GM06990 (cell line): ENCODE measurements around the gene CTNNB1.

Experiments
- DNase-seq: peaks from one replicate; pipeline ENCODE4 v3.0.0-alpha.2; 2011; ENCODE audit not compliant: insufficient read length; ENCODE audit errors: extremely low read depth
- H3K27me3 ChIP-seq: replicated peaks from 2 replicates; pipeline ENCODE4 v1.6.0; 2011; ENCODE audit warnings: low read length; ENCODE audit not compliant: control insufficient read depth, insufficient read depth
- H3K36me3 ChIP-seq: 2 replicates; pipeline ENCODE4 v1.5.1; 2011; ENCODE audit warnings: low read length; ENCODE audit not compliant: control insufficient read depth, insufficient read depth
- H3K4me3 ChIP-seq: replicated peaks from 2 replicates; pipeline ENCODE4 v1.5.1; 2011; ENCODE audit warnings: low read depth, mild to moderate bottlenecking, control low read depth, low read length
- TF ChIP-seq, protein P1 (sequence below): IDR thresholded peaks from 2 replicates; pipeline ENCODE4 v1.5.1; 2011; ENCODE audit warnings: low read length, control low read depth, mild to moderate bottlenecking, inconsistent platforms; ENCODE audit not compliant: insufficient read depth, poor library complexity, severe bottlenecking

Gene CTNNB1

DNA sequence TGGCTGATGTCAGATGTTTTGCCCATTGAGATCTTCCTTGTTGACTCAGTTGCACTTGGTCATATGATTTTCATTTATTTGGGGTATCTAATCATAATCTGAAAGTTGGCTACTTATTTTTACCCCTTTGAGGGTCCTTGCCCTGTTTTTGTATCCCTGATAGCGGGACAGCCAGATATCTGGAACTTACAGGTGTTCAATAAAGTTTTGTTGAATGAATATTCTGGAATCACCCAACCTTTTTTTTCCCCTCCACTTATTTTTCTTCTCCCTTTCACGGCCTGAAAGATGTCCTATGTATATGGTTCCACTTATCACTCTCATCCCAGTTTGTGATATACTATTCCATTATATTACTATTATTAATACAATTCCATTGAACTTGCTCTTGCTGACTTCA is 12.8 kb downstream of the CTNNB1 start:
- TF ChIP-seq, protein P1, sequence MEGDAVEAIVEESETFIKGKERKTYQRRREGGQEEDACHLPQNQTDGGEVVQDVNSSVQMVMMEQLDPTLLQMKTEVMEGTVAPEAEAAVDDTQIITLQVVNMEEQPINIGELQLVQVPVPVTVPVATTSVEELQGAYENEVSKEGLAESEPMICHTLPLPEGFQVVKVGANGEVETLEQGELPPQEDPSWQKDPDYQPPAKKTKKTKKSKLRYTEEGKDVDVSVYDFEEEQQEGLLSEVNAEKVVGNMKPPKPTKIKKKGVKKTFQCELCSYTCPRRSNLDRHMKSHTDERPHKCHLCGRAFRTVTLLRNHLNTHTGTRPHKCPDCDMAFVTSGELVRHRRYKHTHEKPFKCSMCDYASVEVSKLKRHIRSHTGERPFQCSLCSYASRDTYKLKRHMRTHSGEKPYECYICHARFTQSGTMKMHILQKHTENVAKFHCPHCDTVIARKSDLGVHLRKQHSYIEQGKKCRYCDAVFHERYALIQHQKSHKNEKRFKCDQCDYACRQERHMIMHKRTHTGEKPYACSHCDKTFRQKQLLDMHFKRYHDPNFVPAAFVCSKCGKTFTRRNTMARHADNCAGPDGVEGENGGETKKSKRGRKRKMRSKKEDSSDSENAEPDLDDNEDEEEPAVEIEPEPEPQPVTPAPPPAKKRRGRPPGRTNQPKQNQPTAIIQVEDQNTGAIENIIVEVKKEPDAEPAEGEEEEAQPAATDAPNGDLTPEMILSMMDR: no peak
- Histone ChIP-seq H3K36me3 (peaks cover 2% of the 10 kb centered on the region; the same call in 1 of the 2 replicates), H3K27me3 (no peaks in the 10 kb centered on the region), H3K4me3 (no peak overlapping the region)
- no peak for DNase-seq

DNA sequence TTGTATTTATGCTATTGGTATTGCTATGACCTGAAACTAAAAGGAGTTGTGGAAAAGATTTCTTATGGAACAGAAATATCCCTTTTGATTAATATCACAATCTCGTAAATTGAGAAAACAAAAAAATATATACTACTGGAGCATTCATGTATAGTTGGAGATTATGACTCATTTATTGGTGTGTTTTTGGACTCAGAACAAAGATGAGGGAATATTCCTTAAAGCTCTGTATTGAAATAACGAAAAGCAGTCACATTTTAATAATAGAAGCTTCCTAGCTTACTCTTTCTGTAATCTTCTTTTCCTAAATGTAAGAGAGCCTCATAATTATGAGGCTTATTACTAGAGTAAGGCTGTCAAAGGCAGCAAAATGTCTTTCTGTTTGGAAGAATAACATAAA is 14.3 kb downstream of the CTNNB1 start:
- no peaks in the 10 kb centered on the region for H3K27me3 ChIP-seq
- TF ChIP-seq, protein P1: no peak
- H3K4me3 ChIP-seq: no peak overlapping the region
- no peak for DNase-seq
- H3K36me3 ChIP-seq: peaks cover 2% of the 10 kb centered on the region; the same call in 1 of the 2 replicates

DNA sequence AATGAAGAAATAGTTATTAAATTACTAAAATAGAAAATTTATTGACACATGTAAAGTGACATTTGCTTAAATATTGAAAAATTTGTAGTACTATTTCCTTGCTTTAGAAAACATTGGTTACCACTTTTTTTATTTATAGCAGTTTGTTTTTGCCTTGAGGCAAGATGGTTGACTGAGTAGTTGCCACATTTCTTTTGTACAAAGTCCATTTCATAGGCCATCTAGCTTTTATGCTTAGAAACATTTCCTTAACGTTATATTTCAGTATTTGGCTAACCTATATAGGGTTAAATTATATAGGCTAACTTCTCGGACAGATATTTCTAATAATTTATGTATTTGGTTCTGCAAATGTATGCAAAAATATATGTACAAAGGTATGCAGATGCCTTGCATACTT is 17.1 kb downstream of the CTNNB1 start:
- H3K27me3 ChIP-seq: no peaks in the 10 kb centered on the region
- DNase-seq: no peak
- H3K4me3 ChIP-seq: no peak overlapping the region
- TF ChIP-seq, protein P1: no peak
- H3K36me3 ChIP-seq: no peaks in the 10 kb centered on the region

DNA sequence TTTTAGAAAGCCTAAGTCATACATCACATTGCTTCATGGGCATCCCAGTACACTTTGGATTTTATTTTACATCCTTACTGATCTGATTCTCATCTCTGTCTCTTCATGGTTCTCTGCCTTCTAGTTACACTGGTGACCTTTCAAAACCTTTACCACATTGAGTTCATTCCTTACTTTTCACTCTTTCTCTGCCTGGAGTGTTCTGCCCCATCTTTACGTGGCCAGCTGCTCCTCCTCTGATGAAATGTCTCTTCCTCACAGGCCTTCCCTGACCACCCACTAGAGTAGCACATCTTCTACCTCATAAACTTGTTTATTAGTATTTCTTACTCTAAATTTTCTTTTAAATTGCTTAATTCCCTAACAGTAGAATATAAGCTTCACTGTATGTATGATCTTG is 17.7 kb downstream of the CTNNB1 start:
- H3K36me3 ChIP-seq: no peaks in the 10 kb centered on the region
- no peak overlapping the region for H3K4me3 ChIP-seq
- no peak for DNase-seq
- TF ChIP-seq, protein P1: no peak
- no peaks in the 10 kb centered on the region for H3K27me3 ChIP-seq

DNA sequence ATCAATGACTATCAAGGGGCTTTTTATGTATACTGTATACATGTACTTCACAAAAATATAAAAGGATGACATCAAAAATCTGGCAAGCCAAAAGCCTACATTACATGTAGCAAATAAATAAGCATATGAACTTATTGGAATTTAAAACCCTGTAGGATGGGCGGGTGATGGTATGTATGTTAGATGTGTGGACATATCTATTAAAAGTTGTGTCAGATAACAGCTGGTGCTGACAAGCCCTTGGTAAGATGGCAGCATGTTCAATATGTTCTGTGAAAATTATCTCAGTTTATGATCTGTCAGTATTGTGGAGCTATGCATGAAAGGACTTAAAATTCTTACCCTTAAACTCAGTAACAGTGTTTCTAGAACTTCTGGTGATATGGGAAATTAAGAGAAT is 20.1 kb downstream of the CTNNB1 start:
- H3K27me3 ChIP-seq: no peaks in the 10 kb centered on the region
- H3K36me3 ChIP-seq: peaks cover under 1% of the 10 kb centered on the region
- no peak for DNase-seq
- TF ChIP-seq, protein P1: no peak
- H3K4me3 ChIP-seq: no peak overlapping the region

DNA sequence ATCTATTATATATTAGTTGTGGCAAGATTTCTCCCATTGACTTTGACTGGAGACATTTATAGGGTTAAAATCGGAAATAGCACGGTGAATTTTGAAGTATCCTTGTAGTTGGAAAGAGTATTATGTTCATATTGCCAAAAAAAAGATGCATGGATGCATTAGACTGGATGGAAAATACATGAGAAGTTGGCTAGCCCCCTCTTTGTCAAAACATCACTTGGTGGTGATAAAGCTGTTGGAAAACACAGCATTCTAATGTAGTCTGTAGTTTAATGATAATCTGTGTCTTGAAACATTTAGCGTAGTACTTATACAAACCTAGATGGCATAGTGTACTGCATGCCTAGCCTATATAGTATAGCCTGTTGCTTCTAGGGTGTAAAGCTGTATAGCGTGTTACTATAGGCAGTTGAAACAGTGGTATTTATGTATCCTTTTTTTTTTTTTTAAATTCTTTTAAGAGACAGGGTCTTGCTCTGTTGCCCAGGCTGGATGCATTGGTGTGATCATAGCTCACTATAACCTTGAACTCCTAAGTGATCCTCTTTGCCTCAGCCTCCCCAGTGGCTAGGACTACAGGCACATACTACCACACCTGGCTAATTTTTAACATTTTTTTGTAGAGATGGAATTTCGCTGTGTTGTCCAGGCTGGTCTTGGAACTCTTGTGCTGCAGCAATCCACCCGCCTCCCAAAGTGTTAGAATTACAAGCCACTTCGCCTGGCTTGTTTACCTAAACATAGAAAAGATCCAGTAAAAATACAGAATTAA is 21.8 kb downstream of the CTNNB1 start:
- TF ChIP-seq, protein P1: no peak
- no peak for DNase-seq
- Histone ChIP-seq H3K4me3 (no peak overlapping the region), H3K36me3 (peaks cover 15% of the 10 kb centered on the region), H3K27me3 (no peaks in the 10 kb centered on the region)
